ENCODE data around the gene DFFB. TPM values are rescaled to one million over a fixed set of nuclear protein-coding genes. Genes with fewer than 3 reads are reported as not detected.

The DFFB gene
- total RNA-seq, 1 donor from 2014 or later: 7.8 TPM

DNA sequence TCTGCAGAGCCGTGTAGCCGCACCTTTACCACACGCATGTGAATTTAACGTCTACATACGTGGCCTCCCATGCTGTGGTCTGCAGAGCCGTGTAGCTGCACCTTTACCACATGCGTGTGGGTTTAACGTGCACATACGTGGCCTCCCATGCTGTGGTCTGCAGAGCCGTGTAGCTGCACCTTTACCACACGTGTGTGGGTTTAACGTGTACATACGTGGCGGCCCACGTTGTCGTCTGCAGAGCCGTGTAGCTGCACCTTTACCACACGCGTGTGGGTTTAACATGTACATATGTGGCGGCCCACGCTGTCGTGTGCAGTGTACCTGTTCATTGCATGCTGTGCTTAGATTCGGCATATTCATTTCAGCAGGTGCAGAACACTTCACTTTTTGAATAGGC is 17.5 kb downstream of the DFFB start:
- no peak for DNase-seq

DNA sequence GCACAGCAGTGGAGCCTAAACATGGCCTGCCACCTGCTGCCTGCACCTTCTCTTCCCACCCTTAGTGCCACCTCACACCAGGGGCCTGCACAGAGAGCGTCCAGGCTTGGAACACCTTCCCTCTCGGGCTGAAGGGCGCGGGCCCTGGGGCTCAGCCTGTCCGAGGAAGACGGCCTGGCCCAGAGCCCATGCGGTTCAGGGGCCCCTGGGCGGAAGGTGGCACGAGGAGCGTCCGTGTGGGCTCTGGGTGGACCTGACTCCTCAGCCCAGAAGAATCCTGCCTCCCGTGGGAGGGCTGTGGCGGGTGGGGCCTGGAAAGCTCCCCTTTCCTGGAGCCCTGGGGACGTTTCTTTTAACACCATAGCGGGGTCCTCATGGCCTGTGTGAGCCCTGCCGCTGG is 19.4 kb downstream of the DFFB start:
- no peak for DNase-seq

DNA sequence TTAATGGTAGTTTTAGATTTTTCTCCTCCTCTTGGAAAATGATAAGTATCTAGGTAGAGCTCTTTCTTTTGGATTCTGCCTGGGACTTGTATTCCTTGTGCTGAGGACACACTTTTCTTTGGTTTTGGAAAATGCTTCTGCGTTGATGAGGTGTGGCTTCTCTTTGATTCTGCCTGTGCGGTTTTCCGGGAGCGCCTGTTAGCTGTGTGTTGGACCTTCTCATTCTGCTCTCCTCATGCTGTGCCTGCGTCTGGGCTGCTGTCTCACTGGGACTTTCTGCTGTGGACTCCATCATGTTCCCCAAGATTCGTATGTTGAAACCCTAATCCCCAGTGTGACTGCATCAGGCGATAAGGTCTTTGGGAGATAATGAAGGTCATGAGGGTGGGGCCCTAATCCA is 21.8 kb downstream of the DFFB start:
- DNase-seq: no peak

DNA sequence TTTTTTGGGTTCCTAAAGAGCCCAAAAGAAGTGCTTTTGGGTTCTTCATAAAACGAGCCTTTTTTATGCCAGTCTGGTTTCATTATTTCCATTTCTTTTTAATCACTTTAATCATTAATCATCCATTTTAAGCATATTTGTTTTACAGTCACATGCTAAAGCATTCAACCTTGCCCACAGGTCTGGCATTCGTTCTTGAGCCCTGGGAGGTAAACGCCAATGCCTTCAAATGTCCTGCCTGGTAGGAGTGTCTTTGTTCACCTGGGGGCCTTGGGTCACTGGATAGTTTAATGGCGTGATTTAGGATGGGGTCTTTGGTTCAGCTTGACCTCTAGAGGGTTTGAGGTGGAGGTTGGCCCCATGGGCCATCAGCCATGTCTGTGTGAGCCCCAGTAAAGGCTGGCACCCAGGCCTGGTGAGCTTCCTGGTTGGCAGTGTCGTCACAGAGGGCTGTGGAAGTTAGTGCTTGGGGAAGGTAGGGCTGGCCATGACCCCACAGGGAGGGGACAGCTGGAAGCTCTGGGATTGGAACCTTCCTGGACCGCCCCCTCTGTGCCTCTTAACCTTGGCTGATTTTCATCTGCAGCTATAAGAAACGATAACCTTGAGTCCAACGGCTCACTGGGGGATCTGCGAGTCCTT is 22.6 kb downstream of the DFFB start:
- no peak for DNase-seq

DNA sequence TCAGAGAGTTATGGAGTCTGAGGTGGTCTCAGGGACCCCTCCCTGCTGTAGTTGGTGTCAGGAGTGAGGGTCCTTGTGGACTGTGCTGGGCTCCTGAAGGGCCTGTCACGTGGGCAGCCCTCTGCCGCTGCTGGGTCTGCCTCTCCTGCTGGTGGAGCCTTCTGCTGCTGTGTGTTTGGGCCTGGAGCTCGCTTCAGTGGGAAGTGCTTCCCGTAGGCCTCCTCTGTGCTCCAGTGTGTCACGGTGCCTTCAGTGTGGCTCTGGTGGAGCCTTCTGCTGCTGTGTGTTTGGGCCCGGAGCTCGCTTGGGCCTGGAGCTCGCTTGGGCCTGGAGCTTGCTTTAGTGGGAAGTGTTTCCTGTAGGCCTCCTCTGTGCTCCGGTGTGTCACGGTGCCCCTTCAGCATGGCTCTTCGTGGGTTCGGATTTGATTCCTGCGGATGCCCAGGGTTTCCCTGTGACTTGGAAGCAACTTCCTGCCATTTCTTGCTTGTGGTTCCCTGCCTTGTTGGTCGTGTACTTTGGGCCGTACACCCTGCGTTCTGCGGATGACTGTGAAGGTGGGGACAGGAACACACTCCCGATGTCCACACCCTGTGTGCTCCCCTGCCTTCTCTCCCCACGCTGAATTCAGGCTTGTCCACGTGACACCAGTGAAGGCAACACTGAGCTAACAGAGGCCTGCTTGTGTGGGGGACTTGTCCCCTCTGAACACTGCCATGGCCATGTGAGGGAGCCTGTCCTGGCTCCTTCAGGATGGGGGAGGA is 23.3 kb downstream of the DFFB start:
- DNase-seq: no peak

DNA sequence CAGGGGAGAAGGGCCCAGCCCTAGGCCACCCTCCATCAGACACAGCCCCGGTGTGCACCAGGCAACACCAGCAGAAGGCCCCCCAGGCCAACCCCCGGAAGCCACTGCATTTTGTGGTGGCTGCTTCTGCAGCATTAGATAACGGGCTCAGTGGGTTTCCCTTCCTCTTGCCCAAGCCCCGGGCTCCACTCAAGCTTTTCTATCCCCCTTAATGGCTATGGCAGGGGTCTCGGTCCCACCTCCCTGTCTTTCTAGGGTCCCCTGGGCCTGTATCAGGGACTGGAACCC is 23.9 kb downstream of the DFFB start:
- no peak for DNase-seq

DNA sequence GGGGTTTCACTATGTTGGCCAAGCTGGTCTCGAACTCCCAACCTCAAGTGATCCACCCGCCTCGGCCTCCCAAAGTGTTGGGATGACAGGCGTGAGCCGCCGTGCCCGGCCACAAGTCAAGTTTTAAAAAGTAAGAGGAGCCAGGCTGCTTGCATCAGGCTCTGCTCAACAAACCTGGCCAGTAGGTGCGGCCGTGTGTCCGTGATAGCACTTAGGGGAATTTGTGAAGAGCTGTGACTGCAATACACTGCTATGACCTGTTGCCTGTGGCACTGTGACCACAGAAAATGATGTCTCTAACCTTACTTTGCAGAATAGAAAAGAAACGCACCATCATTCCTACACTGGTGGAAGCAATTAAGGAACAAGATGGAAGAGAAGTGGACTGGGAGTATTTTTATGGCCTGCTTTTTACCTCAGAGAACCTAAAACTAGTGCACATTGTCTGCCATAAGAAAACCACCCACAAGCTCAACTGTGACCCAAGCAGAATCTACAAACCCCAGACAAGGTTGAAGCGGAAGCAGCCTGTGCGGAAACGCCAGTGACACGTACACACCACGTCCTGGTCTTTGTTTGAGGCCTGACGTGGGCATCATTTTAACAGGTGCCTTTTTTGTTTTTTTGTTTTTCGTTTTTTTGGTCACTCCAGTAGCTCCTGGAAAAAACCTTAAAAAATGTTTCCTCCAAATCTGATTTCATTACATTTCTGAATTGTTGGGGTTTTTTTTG is 26.1 kb downstream of the DFFB start:
- DNase-seq: no peak

DNA sequence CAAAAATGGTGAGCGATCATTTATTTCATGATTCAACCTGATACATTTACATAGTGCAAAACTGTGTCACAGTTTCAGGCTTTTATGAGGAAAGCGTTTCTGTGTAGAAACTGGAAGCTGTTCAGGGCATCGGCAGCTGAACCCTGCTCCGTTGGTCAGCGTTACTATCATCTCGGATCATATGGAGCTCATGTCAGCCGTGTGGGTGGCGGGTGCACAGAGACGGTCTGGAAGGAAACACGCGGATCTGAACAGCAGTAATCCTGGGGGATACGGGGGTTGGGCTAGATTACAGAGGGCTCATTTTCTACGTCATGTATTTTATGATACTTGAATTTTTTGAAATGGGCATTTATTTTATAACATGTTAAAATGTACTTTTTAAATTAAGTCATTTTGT is 27.7 kb downstream of the DFFB start:
- no peak for DNase-seq

DNA sequence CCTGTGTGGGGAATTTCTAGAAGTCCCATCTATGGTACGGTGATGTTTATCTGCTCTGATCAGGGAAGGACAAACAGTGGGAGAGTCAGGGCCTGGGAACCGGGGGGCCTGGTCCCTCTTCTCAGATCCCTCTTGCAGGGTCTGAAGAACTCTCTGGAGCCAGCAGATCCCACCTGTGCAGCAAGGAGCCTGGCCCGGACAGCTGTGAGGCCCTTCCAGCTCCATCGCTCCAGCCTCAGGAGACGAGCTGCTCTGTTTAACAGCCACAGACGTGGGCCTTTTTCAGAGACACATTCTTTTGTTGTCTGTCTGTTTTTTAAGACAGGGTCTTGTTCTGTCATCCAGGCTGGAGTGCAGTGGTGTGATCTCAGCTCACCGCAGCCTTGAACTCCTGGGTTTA is 28.3 kb downstream of the DFFB start:
- no peak for DNase-seq

DNA sequence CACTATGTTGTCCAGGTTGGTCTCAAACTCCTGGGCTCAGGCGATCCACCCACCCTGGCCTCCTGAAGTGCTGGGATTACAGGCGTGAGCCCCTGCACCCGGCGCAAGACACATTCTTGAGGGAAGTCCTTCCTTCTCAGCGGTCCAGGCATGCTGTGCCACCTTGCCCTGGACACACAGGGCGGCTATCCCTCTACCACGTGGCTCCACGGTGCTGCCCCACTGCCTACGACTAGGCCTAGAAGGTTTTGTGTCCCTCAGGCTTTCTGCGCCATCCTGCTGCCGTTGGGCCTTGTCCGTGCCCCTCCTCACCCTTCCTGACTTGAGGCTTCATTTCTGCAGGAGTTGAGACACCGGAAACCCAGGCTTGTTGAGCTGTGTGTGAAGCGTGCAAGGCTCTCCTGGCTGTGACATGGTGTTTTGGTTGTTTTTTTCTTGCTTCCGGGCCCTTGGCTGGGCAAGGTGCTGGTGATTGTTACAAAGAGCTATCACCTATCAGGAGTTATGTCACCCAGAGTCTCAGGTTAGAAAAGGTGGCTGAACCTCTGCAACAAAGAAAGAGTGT is 28.9 kb downstream of the DFFB start:
- no peak for DNase-seq

DNA sequence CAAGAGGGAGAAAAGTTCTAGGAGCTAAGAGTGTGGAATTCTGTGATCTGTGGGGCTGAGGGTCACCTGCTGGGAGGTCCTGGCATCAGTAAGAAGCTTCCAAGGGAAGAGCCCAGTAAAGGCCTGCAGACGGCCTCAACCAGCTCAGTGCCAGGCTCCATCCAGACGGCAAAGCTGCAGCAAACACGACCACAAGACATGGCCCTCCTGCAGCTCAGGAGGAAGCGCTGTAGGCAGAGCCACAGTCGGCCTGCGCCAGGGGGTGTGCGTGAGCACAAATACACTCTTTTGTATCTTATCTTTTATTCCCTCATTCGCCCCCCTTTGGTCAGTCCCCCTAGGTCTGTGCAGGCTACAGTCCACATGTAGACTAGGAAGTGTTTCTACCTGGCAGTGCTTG is 29.4 kb downstream of the DFFB start:
- DNase-seq: no peak

DNA sequence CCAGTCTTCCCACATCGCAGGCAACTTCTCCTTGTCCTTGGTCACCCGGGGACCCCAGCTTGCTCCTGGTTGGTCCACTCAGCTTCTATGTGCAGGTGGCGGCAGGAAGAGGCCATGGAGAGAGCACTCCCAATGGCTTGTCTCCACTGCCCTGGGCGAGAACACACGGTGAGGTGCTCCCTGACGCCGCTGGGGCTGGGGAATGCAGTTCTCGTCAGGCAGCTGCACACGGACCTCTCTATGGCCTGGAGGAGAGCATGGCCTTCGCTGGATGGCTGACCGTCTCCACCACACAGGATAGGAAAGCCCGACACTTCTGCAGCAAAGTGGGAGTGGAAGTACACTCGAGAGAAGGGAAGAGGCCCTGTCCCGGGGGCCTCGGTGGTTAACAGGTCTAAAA is 31.0 kb downstream of the DFFB start:
- no peak for DNase-seq

DNA sequence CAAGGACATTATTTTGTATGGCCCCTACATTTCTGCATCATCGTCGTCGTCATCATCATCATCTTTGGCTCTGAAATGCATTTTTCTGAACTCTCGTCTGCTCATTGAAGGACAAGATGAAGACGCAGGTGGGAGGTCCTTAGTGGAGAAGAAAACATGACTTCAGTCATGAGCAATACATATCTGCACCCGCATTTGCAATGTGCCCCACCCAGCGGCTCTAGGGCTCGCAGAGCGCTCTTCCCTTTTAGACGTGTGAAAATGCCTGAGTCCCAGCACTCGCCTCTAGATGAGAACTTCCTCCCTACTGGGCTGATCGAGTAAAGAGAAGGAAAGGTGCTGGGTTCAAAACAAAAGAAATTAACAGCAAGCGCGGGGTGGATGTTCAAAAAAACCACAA is 32.7 kb downstream of the DFFB start:
- no peak for DNase-seq

DNA sequence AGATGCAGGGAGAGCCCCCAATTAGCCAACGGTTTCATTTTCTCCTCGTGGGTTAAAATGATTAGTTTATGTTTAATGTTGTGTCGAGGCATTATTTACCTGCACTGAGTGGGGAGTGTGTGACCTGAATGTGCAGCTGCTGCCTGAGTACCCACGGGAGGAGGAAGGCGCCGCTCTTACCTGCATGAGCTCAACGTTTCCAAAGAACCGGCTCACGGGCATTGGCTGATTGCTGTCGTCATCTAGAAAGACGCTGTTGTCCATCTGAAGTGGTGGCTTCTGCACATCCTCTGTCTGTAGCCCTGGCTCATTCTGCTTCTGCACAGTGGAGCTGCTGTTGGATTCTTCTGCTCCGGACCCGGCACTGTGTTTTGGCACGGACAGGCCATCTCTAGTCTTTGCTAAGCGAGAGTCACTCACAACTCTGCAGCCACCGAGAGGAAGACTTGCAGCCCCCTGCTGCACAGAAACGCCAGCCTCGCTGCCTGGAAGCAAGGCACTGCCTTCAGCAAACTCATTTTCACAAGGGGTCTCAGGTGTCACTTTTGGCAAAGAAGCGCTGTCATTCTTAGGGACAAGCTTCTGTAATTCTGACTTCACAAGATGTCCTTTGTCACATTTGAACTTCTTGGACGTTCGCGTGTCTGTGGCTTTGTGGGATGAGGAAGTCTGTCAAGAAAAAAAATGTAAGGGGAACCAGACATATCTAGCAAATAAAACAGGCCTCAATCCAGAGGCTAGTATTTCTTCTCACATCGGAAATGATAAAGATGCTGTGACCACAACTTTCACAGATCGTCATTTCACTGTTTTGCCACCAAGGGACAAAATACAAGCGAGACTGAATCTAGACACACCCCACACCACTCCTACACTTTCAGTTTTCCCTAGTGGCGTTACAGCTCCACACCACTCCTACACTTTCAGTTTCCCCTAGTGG is 33.4 kb downstream of the DFFB start:
- no peak for DNase-seq

DNA sequence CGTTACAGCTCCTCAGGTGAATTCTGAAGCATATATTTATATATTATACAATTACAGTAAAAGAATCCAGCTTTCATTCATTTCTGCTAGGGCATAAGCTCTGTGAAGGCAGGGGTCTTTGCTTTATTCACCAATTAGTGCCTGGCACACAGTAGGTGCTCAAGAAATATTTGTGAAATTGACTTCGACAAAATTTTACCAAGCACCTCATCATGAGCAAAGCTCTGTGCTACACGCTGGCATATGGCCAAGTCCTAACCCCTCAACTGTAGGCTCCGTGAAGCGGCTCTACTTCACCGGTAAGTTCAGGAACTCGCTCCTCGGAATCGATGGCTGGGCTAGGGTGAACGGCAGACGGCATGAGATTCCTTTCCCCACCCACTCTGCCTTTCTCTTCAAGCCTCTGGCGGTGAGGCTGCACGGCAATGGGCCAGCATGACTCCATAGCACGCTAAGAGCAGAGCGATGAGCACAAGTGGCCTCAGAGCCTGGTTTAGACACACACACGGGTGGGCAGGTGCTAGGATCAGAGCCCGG is 34.1 kb downstream of the DFFB start:
- no peak for DNase-seq

DNA sequence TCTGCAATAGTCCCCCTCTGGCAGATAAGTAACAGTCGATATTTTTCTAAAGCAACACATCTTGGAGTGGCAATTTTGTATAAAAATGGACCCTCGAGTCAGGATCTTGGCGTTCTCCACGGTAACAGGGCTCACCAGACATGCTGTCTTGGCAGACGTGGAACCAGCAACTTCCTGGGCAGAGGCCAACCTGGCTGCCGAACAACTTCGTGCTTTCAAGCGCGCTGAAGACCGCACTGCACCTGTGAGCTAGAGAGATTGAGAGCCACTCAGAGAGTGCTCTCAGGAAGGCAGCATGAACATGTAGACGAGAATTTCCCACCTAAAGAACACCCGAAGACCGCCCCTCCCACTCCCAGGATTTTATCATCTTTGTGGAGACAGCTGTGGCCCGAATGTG is 35.5 kb downstream of the DFFB start:
- no peak for DNase-seq

DNA sequence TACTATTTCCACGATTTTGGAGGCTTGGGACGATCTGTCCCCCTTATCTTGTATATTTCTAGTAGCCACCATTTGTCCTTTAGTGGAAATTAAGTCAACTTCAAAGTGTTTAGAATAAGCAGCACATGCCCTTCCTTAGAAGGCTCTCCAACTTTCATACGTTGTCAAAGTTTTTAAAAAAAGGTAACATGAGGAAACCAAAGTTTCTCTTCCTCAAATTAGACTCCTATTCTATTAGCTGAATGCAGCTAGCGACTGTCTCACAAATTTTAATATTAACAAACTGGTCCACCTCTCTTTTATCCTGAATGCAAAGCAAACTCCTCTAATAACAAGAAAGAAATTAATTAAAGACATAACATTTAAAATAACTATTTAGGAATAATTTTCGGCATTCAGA is 35.9 kb downstream of the DFFB start:
- DNase-seq: no peak

DNA sequence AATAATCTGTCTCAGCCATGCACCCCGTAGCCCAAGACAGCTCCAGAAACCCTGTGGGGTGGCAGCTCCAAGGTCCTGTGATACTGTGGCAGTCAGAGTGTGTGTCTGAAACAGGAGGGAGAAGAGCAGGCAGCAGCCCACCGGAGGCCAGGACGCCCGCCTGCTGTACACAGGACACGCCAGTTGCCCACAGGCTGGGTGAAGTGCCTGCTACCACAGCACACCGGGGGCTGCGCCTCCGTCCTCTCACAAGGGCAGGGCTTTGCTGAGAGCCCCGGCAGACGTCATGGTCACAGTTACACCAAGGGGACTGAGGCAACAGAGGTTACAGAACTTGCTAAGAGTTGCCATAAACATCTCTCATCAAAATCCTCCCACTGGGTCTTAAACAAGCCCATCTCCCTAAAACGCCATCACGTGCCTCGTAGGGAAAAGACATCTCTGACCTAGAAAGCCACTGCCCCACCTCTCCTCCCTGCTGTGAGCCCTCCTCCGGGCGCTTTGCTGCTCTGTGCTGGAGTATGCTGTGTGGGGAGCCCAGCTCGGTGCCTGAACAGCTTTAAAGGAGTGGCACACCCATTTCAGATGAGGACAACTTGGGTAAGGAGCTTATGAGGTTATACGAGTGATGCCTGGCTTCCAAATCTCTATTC is 37.5 kb downstream of the DFFB start:
- no peak for DNase-seq

DNA sequence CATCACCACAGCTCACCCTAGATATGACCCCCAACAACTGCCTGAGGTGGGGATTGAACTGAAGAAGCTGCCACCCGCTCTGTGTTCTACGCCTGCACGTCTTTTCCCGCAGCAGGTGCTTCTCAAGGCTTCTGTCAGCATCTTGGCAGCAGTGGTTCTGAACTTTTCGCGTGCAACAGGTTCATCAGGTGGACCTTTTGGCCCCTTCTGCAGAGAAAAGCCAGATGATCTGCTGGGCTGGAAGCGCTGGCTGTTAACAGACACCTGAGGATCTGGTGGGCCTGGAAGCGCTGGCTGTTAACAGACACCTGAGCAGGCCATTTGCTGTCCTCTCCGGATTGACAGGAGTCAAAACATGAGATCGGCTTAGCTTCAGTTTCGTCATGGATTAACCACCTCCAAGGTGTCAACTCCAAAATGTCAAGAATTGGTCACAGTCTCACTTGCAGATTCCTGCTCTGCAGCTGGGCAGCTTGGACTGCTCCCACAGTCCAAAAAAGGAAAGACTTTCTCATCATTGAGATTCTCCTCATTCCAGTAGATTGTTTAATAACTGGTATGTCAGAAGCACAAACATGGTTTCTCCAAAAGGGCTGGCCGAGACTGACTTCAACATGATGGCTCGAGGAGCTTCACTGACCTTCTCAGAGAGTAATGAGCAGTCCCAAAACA is 38.1 kb downstream of the DFFB start:
- no peak for DNase-seq

DNA sequence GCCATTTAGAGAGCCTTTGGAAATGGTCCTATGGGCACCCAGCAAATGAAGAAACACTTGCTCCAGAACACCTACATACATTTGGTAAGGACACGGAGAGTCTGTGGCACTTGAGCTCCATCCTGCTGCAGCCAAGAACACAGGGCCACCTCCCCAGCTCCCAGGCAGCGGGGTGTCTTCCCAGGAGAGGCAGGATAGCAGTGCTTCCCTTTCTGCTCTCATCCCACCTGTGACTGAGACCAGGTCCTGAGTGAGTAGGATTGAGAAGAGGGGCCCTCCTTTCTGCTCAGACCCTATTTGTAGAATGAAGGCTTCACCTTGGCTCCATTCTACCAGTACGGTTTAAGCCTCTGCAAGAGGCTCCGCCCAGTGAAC is 38.7 kb downstream of the DFFB start:
- DNase-seq: no peak

DNA sequence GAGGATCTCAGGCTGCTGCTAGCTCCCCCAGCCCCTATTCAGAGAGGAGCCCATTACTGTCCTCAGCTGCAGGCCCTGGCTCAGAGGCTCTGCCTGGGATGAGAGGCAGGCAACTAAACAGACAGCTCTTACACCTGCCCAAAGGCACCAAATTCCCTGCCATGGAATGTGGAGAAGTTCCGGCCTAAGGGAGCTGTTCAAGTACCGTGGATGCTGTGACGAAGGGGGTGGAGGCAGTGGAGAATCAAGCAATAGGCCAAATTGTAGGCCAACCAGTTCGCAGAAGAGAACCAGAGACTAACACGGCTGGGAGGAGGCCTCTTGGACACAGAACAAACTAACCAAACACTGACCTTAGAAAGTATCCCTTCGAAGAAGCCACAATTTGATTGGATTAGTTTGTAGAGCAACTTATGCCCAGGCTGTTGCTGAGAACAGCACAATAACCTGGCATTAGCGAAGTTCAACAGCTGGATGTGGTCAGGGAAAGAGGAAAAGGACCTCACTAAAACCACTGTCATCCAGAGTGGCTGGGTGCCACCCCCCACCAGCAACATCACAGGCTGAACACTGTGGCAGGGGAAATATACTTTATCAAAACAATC is 39.2 kb downstream of the DFFB start:
- no peak for DNase-seq
